Panc1 (cell line): Measurements from ENCODE around the gene WSCD2. TPM values are rescaled to one million over a fixed set of nuclear protein-coding genes. Genes with fewer than 3 reads are reported as not detected.

Experiments used
- ATAC-seq: fragments of 200-7000 bp; cut with Tn5 transposase; 2 replicates; pipeline ENCODE4 v1.9.1; 2020; ENCODE audit warnings: mild to moderate bottlenecking, moderate library complexity
- BruUV-seq: library from RNA; stranded (reverse); fragments of 400-500 nt; replicated peaks from 2 replicates; lab custom pipeline; 2021; lab: Mats Ljungman, UMichigan
- CTCF ChIA-PET: fragments of 300-600 bp; sonication (Branson Sonifier 250); formaldehyde crosslinking; loops from one replicate; lab custom pipeline; 2022; ENCODE audit warnings: antibody characterized with exemption; lab: Charles Lee
- POLR2A ChIA-PET: fragments of 300-600 bp; sonication (Branson Sonifier 250); formaldehyde crosslinking; loops from one replicate; lab custom pipeline; 2022; ENCODE audit warnings: antibody characterized with exemption; lab: Charles Lee
- DNase-seq: peaks from one replicate; pipeline ENCODE4 v3.0.0-alpha.2; 2010; ENCODE audit warnings: low read depth, low spot score
- H3K27ac ChIP-seq: 2 replicates; pipeline ENCODE4 v1.5.1; 2011; ENCODE audit warnings: mild to moderate bottlenecking, low read length, inconsistent platforms
- H3K27me3 ChIP-seq: fragments of 200-500 bp; sonication (Bioruptor generic); 2 replicates; pipeline ENCODE4 v1.6.0; 2014; ENCODE audit warnings: low read length, inconsistent platforms; ENCODE audit not compliant: control insufficient read depth, insufficient read depth
- H3K36me3 ChIP-seq: fragments of 200-500 bp; sonication (Bioruptor generic); 2 replicates; pipeline ENCODE4 v1.5.1; 2014; ENCODE audit warnings: inconsistent platforms, mild to moderate bottlenecking, low read length, moderate library complexity; ENCODE audit not compliant: control insufficient read depth, insufficient read depth
- H3K4me1 ChIP-seq: 2 replicates; pipeline ENCODE4 v1.5.1; 2011; ENCODE audit warnings: inconsistent platforms, mild to moderate bottlenecking, low read length, moderate library complexity; ENCODE audit not compliant: control insufficient read depth, insufficient read depth
- H3K4me3 ChIP-seq, 2 experiments: 2 replicates each; pipeline ENCODE4 v1.5.1; 2011 to 2012; ENCODE audit warnings: low read depth in 2 of 2, low read length in 2 of 2, mild to moderate bottlenecking in 2 of 2, inconsistent platforms in 1 of 2, moderate library complexity in 1 of 2
- H3K9me3 ChIP-seq: fragments of 200-500 bp; sonication (Bioruptor generic); 2 replicates; pipeline ENCODE4 v1.5.1; 2014; ENCODE audit warnings: low read depth, mild to moderate bottlenecking, inconsistent platforms, low read length, moderate library complexity; ENCODE audit not compliant: control insufficient read depth, insufficient read depth
- POLR2AphosphoS5 ChIP-seq: IDR thresholded peaks from 2 replicates; pipeline ENCODE4 v1.6.1; 2012; ENCODE audit warnings: mild to moderate bottlenecking, low read depth, low read length, moderate library complexity
- SIN3A ChIP-seq: IDR thresholded peaks from 2 replicates; pipeline ENCODE4 v1.6.1; 2012; ENCODE audit warnings: low read depth, mild to moderate bottlenecking, low read length, moderate library complexity, borderline replicate concordance; ENCODE audit not compliant: insufficient read depth
- TCF7L2 ChIP-seq: IDR thresholded peaks from 2 replicates; pipeline ENCODE4 v1.6.1; 2011; ENCODE audit warnings: mild to moderate bottlenecking, low read depth, low read length, inconsistent platforms
- in situ Hi-C: cut with HindIII; loops from 2 replicates; pipeline ENCODE4 v1.10.0; 2016; ENCODE audit warnings: low sequenced_read_pairs, low pct_unique_long_range_greater_than_20kb
- intact Hi-C: fragments of 100-400 bp; cut with micrococcal nuclease; formaldehyde crosslinking; loops from one replicate; pipeline ENCODE4 v1.10.0; 2022; ENCODE audit not compliant: unreplicated experiment
- total RNA-seq: library from RNA; stranded (reverse); gene quantifications from one replicate; pipeline ENCODE4 v1.2.1, GENCODE V29; 2021; ENCODE audit not compliant: unreplicated experiment
- TF ChIP-seq, protein P1 (sequence below), 2 experiments: IDR thresholded peaks; 2 replicates each; pipeline ENCODE4 v1.6.1; 2011 to 2012; ENCODE audit warnings: low read depth in 2 of 2, control low read depth in 1 of 2, low read length in 1 of 2, mild to moderate bottlenecking in 1 of 2, moderate library complexity in 1 of 2; ENCODE audit not compliant: insufficient read depth in 1 of 2
- TF ChIP-seq, protein P2 (sequence below): fragments of 450-650 bp; IDR thresholded peaks from 2 replicates; pipeline ENCODE4 v1.5.1; 2017; ENCODE audit warnings: mild to moderate bottlenecking

Gene WSCD2
- total RNA-seq, 1 experiment from 2014 or later, result 0.64 TPM

DNA sequence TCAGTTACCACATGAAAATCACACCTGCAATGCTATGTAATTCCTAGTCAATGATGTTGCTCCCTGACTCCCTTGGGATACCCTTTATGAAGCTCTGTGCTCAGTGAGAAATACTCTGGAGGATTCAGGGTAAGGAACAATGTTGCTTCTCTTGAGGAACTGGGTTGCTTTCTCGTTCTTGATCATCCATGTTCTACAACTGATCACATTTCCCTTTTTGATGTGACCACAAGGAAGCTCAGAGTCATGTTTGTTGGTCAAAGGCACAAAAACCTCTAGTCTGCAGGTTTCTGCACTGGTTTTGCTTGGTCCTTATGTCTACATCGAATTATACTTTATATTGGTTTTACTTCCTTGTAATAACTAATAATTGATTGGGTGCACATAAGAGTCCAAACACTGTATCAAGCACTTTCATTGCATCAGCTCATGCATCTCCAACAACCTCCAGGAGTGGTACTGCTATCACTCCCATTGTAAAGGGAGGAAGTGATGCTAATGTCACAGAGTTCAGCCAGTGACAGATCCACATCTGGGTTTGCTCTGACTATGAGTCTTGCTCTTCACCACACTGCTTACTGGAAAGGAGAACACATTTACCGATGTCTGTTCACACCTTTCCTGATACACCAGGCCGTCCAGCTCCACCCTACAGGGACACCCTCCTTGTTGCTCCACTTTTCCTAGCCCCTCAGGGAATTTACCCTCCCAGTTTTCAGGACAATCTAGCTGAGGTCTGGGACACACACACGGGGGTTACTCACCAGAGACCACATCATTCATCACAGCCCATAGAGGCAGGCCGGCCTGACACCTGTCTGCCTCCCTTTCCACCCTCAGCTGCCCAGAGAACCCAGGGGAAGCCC lies 169.0 kb downstream of the WSCD2 start:
- no peaks in the 10 kb centered on the region for H3K9me3 ChIP-seq
- CTCF ChIA-PET, result no interaction called here
- H3K4me1 ChIP-seq, result no peaks in the 10 kb centered on the region
- intact Hi-C loops (no loop called here), in situ Hi-C loops (no loop called here)
- ATAC-seq, result no peak
- peaks cover 7% of the 10 kb centered on the region; the same call in 1 of the 2 replicates for H3K27me3 ChIP-seq
- TF ChIP-seq POLR2AphosphoS5, result no peak
- TF ChIP-seq, protein P1, sequence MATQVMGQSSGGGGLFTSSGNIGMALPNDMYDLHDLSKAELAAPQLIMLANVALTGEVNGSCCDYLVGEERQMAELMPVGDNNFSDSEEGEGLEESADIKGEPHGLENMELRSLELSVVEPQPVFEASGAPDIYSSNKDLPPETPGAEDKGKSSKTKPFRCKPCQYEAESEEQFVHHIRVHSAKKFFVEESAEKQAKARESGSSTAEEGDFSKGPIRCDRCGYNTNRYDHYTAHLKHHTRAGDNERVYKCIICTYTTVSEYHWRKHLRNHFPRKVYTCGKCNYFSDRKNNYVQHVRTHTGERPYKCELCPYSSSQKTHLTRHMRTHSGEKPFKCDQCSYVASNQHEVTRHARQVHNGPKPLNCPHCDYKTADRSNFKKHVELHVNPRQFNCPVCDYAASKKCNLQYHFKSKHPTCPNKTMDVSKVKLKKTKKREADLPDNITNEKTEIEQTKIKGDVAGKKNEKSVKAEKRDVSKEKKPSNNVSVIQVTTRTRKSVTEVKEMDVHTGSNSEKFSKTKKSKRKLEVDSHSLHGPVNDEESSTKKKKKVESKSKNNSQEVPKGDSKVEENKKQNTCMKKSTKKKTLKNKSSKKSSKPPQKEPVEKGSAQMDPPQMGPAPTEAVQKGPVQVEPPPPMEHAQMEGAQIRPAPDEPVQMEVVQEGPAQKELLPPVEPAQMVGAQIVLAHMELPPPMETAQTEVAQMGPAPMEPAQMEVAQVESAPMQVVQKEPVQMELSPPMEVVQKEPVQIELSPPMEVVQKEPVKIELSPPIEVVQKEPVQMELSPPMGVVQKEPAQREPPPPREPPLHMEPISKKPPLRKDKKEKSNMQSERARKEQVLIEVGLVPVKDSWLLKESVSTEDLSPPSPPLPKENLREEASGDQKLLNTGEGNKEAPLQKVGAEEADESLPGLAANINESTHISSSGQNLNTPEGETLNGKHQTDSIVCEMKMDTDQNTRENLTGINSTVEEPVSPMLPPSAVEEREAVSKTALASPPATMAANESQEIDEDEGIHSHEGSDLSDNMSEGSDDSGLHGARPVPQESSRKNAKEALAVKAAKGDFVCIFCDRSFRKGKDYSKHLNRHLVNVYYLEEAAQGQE (IDR thresholded peaks at IDR 0.05; ENCODE audit: insufficient read depth in 1 of 2, low read depth in 2 of 2, low read length in 1 of 2), result no peak
- POLR2A ChIA-PET, result interaction anchor here (0.6 kb wide), 1 partner anchor 42 kb away, joined by 4 read pairs; no protein-coding TSS in a partner anchor
- no peak overlapping the region for H3K27ac ChIP-seq
- no peak overlapping the region for H3K4me3 ChIP-seq
- H3K36me3 ChIP-seq, result no peaks in the 10 kb centered on the region
- no TSS peak for BruUV-seq
- DNase-seq, result no peak

DNA sequence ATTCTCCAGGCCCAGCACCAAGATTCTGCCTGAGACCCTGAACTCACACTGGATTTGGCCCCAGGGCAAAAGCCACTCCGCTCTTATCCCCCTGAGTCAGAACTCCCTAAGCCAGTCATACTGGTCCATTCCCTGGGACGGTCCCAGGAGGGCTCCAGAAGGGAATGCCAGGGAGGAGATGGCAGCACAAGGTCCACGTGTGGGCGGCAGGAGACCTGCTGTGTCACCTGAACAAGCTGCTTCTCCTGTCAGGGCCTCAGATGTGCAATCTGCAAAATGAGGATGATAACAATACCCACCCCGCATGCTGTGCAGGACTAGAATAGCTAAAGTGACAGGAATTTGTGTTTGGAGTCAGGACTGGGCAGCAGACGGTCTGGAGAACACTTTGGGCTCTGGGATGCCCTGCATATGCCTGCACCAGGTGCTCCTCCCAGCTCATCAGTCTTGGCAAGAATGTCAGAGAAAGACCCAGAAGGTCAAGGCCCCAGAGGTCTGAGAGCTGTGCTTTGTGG lies 169.7 kb downstream of the WSCD2 start:
- Histone ChIP-seq H3K36me3 (no peaks in the 10 kb centered on the region), H3K27ac (no peak overlapping the region), H3K9me3 (no peaks in the 10 kb centered on the region), H3K27me3 (peaks cover 7% of the 10 kb centered on the region; the same call in 1 of the 2 replicates), H3K4me3 (no peak overlapping the region), H3K4me1 (no peaks in the 10 kb centered on the region)
- no peak for DNase-seq
- ATAC-seq, result no peak
- intact Hi-C loops (no loop called here), in situ Hi-C loops (no loop called here)
- POLR2A ChIA-PET, result interaction anchor here (0.7 kb wide), 1 partner anchor 18 kb away, joined by 3 read pairs; no protein-coding TSS in a partner anchor
- TF ChIP-seq, protein P1 (IDR thresholded peaks at IDR 0.05; ENCODE audit: insufficient read depth in 1 of 2, low read depth in 2 of 2, low read length in 1 of 2), result no peak
- TF ChIP-seq TCF7L2 (no peak), POLR2AphosphoS5 (no peak), SIN3A (no peak)
- TF ChIP-seq, protein P2, sequence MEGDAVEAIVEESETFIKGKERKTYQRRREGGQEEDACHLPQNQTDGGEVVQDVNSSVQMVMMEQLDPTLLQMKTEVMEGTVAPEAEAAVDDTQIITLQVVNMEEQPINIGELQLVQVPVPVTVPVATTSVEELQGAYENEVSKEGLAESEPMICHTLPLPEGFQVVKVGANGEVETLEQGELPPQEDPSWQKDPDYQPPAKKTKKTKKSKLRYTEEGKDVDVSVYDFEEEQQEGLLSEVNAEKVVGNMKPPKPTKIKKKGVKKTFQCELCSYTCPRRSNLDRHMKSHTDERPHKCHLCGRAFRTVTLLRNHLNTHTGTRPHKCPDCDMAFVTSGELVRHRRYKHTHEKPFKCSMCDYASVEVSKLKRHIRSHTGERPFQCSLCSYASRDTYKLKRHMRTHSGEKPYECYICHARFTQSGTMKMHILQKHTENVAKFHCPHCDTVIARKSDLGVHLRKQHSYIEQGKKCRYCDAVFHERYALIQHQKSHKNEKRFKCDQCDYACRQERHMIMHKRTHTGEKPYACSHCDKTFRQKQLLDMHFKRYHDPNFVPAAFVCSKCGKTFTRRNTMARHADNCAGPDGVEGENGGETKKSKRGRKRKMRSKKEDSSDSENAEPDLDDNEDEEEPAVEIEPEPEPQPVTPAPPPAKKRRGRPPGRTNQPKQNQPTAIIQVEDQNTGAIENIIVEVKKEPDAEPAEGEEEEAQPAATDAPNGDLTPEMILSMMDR, result no peak
- BruUV-seq, result no TSS peak
- CTCF ChIA-PET, result no interaction called here
